Measurements from ENCODE around the gene GLIS1. TPM values are rescaled to one million over a fixed set of nuclear protein-coding genes. Genes with fewer than 3 reads are reported as not detected.

The GLIS1 gene
- total and polyA plus RNA-seq, 10 of the 15 experiments (the other 5 are each of a cell fraction or from before 2014, with no cell fraction given) = not detected

GRCh38 chr1:53651356-53651755, 87.6 kb downstream of the GLIS1 start:
- H3K9me3 ChIP-seq (replicated peaks; ENCODE audit: control insufficient read depth, insufficient read depth, low read length) = no peaks in the 10 kb centered on the region
- H3K27me3 ChIP-seq (replicated peaks in 1 of 2; ENCODE audit: control insufficient read depth in 2 of 2, insufficient read depth in 2 of 2, low read length in 1 of 2) = peaks cover 3% of the 10 kb centered on the region in 2 experiments; a peak in 3 of 4 replicates
- no peak overlapping the region for H3K9ac ChIP-seq (ENCODE audit: control insufficient read depth, insufficient read depth, low read length)
- no peaks in the 10 kb centered on the region for H4K20me1 ChIP-seq (ENCODE audit: control insufficient read depth, insufficient read depth)
- no peaks in the 10 kb centered on the region for H3K36me3 ChIP-seq (ENCODE audit: control insufficient read depth in 2 of 2, insufficient read depth in 2 of 2, low read length in 1 of 2)
- H3K79me2 ChIP-seq (ENCODE audit: control insufficient read depth, insufficient read depth, low read length) = no peaks in the 10 kb centered on the region
- in situ Hi-C loops (cut with MboI) = no loop called here
- WGBS (ENCODE audit: insufficient coverage, insufficient replicate concordance, low lambda C conversion rate, missing lambda C conversion rate) = 0% methylated on average over 1 of the region's 1 CpG
- FAIRE-seq (no peak), ATAC-seq (no peak), DNase-seq (ENCODE audit: low read depth, low spot score) (no peak)
- H3K4me1 ChIP-seq (ENCODE audit: control insufficient read depth, insufficient read depth, low read length) = no peaks in the 10 kb centered on the region
- BruUV-seq (replicated peaks) = no TSS peak
- no peak overlapping the region for H2AFZ ChIP-seq (ENCODE audit: control insufficient read depth, low read depth, low read length)
- no peak overlapping the region for H3K4me3 ChIP-seq
- ChIA-PET CTCF (no interaction called here), SMC1A (ENCODE audit: uncharacterized antibody, unreplicated experiment) (no interaction called here), POLR2A (no interaction called here), RAD21 (ENCODE audit: unreplicated experiment) (no interaction called here)
- no peak for TF ChIP-seq RCOR1 (conservative IDR thresholded peaks at IDR 0.05; ENCODE audit: low read depth, low read length)
- TF ChIP-seq MTA2 (IDR thresholded peaks at IDR 0.05; ENCODE audit: low read depth) = no peak
- TF ChIP-seq MAX (IDR thresholded peaks at IDR 0.05; ENCODE audit: low read depth, low read length) = no peak
- TF ChIP-seq CHD4 (IDR thresholded peaks at IDR 0.05) = no peak
- TF ChIP-seq NKRF (conservative IDR thresholded peaks at IDR 0.05) = no peak
- TF ChIP-seq ZNF217 (IDR thresholded peaks at IDR 0.05) = no peak
- TF ChIP-seq STAT3 (IDR thresholded peaks at IDR 0.05; ENCODE audit: low read depth, low read length) = no peak
- no peak for TF ChIP-seq DPF2 (IDR thresholded peaks at IDR 0.05)
- no peak for TF ChIP-seq CREM (IDR thresholded peaks at IDR 0.05; ENCODE audit: low read depth)
- no peak for TF ChIP-seq RFX5 (IDR thresholded peaks at IDR 0.05; ENCODE audit: low read depth, low read length)
- TF ChIP-seq SMAD5 (IDR thresholded peaks at IDR 0.05; ENCODE audit: low read depth) = no peak
- no peak for TF ChIP-seq E2F4 (IDR thresholded peaks at IDR 0.05; ENCODE audit: low read depth, low read length)
- TF ChIP-seq HSF1 (IDR thresholded peaks at IDR 0.05; ENCODE audit: low read depth, low read length) = no peak
- TF ChIP-seq PAX8 (IDR thresholded peaks at IDR 0.05) = no peak
- intact Hi-C loops (cut with micrococcal nuclease; ENCODE audit: unreplicated experiment) = no loop called here
- H3K4me2 ChIP-seq (ENCODE audit: control insufficient read depth, insufficient read depth) = no peak overlapping the region
- H3K27ac ChIP-seq (ENCODE audit: control insufficient read depth, insufficient read depth) = no peak overlapping the region

Measured in GM12878 (cell line).